Measurements from ENCODE around the gene POGZ.
"Not testable (repeated sequence)": the region's sequence is repeated elsewhere in the genome, so short reads cannot be mapped to it uniquely, and the experiment has no call there.

The POGZ gene

DNA sequence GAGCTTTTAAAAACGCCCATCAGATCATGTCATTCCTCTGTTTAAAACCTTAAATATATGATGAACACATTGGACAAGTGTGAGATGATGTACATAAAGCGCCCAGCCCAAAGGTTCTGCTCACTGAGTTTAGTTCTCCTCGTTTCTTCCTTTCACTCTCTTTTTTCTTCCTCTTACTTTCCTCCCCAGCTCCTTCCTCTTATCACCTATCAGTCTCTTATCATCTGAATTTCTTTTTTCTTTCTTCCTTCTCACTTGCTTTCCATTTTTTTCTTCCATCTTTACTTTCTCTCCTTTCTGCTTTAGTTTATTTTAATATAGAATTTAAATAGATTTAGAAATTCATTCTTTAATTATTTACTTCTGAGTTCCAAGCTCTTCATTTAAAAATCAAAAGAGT, 17.8 kb upstream of the POGZ start:
- DNase-seq: no peak

DNA sequence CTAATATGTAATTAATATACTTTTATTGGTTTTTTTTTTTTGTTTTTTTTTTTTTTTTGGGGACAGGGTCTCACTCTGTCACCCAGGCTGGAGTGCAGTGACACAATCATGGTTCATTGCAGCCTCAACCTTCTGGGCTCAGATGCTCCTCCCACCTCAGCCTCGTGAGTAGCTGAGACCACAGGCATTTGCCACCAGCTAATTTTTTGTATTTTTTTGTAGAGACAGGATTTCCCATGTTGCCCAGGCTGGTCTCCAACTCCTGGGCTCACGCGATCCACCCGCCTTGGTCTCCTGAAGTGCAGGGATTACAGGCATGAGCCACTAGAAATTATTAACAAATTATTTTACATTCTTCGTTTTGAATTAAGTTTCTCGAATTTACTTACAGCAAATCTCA, 16.8 kb upstream of the POGZ start:
- no peak for DNase-seq

DNA sequence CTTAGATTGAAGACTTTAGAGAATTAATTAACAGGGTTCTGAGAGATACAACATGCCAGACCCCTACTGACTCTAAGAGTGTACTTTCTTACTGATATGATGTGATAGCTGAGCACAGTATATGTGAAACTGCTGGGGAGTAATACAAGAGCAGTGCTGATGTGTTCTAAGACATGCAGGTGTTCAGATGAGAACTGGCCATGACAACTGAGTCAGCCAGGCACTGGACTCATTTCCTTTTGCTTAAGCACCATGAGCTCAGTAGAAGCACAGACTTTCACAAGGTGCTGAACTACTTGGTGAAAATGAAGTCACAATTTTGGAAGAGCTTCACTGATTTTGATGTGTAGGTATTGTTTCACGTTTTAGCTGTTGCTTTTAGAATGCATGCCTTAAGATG, 15.9 kb upstream of the POGZ start:
- DNase-seq: no peak

DNA sequence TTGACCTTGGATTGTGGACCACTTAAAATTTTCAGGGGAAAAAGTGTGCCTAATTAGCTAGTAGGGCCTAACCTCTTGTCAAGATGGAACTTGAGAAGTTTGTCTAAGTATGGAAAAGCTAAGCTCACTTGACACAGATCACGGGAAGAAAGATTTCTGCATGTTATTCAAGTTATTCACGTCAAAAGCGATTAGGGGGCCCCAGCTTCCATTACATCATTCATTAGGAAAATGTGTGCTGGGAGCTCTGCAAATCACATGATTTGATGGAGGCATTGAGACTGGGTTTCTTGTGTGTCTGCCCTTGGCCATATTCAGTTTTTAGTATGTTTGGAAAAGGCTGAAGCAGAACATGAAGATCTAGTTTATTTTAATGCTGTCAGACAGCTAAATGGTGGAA, 15.5 kb upstream of the POGZ start:
- no peak for DNase-seq

DNA sequence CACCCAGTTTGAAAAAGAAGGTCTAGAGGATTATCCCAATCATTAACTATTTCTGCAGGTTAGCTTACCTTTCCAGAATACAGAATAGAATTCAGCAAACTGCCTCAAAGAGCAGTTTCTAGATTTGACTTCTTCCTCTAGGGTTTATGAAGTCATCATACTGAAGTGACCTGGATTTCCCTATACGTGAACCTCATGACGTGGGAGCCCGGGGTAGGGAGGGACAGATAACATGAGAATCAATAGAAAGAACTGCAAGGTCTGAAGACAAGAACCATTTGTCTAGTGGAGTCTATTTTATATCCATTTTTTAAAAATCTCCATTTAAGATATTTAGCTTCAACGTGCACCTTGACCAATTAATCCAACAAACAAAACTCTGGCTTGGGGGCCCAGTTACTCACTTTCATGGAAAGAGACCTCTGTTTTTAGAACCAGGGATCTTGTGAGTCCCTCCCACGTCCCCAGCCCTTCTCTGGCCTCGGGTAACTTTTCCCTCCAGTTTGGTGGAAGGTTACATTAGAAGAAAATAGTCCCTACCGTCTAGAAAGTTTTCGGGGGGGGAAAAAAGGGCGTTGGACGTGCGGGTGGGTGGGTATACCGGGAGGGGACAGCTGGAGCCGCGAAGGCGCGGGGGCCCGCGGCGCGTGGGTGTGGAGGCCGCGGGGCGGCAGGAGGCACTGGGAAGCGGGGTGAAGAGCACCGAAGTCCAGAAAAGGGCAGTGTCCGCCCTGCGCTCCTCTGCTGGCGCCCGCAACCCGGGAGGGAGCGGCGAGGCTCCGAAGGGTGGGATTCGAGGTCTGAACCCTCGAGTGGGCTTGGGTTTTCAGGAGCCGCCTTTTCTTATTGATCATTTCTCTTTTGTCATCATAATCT, 13.8 kb upstream of the POGZ start:
- no peak for DNase-seq

DNA sequence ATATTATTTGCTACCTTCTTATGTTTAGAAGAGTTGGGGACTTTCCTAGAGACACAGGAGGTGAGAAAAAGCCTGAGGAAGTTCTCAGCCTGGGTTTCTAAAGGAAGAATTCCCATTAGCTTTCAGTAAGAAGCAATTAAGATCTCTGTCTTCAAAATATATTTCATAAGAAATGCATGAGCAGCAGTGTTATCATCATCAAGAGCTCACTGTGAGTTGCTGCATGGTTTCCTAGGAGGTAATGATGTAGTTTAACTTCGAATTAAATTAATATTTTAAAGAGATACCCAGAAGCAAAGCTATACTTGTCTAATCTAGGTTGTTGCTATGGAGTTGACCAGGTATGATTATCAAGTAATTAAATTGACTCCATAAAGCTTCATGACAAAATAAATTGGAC, 5.7 kb upstream of the POGZ start:
- no peak for DNase-seq

DNA sequence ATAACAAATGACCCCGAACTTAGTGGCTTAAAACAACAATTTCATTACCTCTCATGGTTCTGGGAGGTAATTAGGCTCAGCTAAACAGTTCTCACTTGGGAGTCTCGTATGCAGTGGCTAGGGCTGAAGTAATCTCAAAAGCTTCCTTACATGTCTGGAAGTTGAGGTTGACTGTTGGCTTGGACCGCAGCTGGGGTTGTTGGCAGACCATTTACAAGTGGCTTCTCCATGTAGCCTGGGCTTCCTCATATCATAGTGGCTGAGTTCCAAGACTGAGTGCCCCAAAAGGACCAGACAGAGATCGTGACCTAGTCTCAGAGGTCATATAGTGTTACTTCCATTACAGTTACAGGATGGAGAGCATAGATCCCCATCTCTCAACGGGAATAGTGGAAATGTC, 2.4 kb upstream of the POGZ start:
- no peak for DNase-seq

DNA sequence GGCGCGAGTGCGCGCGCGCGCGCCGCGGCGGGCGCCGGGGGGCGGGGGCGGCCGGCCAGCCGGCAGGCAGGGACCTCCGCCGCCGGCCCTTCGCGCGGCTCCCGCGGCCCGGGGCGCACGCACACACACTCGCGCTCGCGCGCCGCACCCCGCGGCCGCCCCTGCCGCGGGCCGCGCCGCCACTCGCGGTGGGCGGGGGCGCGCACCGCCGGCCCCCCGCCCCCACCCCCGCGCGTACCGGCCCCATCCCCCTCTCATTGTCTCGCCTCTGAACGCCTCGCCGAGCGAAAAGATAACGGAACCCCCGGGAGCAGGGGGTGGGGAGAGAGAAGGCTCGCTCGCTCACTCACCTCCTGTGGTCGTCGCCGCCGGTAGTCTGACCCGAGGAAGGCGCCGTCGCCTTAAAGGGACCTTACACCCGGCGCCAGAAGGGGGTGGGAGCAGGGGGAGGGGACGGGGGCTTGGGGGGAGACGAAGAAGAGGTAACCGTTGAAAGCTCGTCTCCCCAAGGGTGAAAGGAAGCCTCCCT, 428 bp downstream of the POGZ start:
- DNase-seq: peak; percentile 88

DNA sequence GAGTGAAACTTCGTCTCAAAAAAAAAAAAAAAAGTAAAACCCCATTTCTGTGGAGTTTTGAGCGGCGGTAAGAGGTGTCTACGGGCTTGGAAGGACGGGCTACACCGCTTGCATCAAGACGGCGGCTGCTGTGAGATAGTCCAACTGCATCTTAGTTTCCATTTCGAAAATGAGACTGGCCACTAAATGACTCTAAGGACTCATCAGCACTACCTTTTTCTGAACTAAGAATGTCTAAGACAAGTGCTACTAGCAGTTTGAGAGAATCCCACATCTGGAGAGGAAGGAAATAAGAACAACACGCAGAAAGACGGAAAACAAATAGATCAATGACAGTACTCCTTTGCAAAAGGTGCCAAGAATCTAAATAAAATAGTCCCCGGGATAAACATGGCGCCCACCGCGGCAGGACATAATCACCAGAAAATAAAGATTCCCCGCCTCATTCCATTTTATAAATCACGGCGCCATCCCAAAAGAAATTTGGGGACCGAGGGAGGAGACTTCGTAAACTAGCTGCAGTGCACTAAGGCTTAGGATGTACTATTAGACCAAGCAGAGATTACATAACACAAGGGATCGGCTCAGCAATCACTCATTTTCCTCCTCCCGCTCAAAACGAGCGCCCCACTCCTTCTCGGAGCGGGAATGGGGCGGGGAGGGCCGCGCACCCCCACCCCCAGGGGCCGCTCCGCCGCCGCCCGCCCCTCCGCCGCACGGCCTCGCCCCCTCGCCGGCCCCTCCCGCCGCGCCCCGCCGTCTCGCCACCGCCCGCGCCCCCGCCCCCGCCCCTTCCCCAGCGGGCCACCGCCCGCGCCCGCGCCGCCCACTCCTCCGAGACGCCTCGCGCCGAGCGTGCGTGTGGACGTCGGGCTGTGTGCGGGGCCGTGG, 1.1 kb downstream of the POGZ start:
- DNase-seq: peak; percentile 91

DNA sequence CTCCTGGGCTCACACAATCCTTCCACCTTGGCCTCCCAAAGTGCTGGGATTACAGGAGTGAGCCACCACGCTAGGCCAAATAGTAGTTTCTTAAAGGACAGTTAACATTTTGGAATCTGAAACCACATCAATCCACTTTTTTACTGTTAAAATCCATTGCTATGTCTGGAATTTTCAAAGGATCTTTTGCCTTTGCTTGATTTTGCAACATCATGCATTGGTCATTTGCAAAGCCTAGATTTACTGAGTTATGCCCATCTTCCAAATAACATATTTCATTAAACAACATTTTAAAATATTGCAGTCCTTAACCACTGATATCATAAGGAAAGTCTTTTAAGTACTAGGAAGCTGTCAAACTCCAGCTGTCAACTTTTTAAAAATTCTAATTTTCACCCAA, 3.3 kb downstream of the POGZ start:
- DNase-seq: no peak

DNA sequence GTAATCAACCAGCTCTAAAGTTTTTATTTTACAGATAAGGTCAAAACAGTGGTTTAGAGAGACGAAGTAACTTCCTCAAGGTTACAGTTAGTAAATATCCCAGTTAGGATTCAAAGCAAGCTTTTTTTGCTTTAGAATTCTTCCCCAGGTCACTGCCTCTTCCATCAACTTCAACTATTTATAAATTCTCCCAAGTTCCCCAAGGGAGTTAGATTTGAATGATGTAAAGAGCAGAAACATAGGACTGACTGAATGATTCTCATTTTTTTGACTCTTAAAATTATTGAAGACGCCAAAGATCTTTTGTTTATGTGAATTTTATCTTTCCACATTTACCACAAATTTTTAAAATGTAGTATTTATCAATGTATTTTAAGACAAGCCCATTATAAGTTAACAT, 4.1 kb downstream of the POGZ start:
- DNase-seq: no peak

DNA sequence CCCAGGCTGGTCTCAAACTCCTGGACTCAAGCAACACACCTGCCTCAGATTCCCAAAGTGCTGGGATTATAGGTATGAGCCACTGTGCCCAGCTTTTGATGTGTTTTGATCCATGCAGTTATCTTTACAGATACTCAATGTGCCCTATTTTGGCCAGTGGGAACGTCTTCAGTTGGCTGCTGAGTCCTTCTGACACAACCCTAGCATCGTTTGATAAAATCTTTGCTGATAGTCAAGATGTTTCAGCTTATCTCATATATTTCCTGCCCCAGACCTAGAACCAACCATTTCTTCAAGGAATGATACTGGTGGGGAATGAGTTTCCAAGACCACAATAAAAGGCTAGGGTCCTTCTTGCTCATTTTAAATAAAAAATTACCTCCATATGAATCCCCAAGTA, 11.6 kb downstream of the POGZ start:
- no peak for DNase-seq

DNA sequence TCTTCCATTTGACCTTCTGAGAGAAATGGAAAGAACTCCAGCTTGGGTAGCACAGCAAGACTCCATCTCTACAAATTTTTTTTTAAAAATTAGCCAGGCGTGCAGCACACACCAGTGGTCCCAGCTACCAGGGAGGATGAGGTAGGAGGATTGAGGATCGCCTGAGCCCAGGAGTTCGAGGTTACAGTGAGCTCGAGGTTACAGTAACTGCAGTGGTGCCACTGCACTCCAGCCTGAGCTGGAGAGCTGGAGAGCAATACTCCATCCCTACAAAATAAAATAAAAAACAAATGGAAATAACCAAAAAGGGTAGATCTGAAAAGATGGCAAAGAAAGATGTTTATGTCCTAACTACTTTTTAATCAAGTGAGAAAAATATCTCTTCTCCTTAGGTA, 14.5 kb downstream of the POGZ start:
- peak; percentile 42 for DNase-seq

DNA sequence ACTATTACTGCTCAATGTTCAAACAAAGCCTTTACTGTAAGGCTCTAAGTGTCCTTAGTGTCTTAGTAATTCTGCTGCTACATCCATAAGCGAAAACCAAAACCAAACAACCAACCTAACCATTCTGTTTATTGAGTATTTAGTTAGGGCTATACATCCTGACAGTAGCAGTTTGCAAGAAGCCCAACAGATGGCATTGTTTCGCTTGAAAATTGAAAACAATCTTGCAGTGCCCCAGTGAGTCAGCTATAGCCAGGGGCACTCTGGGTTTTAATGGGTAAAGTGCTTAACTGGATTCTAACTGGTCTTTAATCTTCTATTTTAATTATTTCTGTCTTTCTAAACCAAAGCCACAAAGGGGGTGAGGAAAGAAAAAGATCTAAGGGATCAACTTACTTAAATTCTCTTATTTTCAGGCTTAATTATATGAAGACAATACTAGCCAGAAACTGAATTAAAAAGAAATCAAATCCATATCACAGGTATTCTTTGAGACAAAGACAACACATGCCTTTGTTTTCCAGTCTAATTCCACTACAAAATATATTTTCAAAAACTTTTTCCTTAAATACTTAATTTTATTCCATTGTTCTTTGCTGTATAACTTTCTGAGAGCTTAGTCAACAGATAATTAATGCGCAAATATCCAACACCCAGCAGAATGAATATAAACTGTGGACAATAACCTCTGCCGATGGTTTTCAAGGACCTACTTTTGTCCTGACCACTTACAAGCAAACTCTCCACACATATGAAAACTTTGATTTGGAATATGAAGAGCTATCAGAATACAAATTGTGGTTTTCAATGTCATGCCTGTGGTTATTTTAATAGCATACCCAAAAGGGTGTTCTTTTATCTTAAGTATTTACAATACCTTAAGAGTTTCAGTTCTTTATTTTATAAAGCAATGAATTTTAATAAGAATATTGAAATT, 15.2 kb downstream of the POGZ start:
- DNase-seq: peak; percentile 91

DNA sequence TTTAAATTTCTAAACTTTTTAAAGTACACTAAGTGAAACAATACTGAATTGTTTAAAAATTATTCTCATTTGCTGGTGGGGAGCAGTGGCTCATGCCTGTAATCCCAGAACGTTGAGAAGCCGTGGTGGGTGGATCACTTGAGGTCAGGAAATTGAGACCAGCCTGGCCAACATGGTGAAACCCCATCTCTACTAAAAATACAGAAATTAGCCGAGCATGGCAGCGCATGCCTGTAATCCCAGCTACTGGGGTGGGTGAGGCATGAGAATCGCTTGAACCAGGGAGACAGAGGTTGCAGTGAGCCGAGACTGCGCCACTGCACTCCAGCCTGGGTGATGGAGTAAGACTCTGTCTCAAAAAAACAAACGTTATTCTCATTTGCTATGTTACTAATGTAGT, 21.9 kb downstream of the POGZ start:
- not testable (repeated sequence) for DNase-seq

DNA sequence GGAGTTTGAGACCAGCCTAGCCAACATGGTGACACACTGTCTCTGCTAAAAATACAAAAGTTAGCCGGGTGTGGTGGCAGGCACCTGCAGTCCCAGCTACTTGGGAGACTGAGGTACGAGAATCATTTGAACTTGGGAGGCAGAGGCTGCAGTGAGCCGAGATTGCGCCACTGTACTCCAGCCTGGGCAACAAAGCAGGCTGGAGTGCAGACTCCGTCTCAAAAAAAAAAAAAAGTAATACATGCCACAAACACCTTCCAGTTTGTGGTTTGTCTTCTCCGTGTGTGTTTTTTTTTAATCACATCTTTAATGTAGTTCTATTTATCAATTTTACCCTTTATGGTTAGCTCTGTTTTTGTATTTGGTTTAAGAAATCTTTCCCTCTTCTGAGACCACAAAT, 22.3 kb downstream of the POGZ start:
- no peak for DNase-seq

DNA sequence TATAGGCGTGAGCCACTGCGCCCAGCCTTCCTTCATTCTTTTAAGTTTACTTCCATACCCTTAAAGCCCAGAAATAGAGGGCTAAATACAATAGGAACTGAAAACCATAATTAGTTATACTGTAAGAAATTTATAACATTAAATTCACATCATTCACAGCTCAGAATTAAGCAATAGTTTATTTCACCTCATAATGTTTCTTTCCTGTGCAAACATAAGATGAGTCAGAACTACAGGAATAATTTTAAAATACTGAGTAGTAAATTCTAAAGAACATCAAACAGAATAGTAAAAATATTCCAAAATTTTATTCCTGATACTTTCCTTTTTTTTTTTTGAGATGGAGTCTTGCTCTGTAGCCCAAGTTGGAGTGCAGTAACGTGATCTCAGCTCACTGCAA, 24.1 kb downstream of the POGZ start:
- no peak for DNase-seq

DNA sequence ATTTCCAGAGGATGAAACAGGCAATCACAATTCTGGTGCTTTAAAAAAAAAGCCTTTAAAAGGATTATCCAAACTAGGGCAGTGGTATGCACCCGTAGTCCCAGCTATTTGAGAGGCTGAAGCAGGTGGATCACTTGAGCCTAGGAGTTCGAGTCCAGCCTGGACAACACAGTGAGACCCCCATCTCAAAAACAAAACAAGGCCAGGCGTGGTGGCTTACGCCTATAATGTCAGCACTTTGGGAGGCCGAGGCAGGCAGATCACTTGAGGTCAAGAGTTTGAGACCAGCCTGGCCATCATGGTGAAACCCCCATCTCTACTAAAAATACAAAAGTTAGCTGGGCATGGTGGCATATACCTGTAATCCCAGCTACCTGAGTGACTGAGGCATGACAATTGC, 25.5 kb downstream of the POGZ start:
- DNase-seq: peak; percentile 31

DNA sequence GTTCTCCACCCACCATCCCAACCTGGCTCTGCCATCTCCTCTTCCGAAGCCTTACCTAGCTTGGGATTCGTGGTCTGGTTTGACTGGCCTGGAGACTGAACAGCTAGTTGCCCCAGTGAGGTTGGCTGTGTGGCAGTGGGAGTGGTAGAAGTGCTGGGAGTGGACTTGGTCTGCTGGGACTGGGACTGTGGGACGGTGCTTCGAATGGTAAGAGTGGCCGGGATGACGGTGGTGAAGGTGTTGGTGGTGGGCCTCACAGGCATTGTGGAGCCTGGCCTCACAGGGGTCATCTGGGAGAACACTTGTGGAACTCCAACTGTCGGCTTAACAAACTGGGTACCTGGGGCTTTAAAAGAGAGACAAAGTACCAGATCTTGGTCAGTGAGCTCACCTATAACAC, 31.2 kb downstream of the POGZ start:
- DNase-seq: no peak

DNA sequence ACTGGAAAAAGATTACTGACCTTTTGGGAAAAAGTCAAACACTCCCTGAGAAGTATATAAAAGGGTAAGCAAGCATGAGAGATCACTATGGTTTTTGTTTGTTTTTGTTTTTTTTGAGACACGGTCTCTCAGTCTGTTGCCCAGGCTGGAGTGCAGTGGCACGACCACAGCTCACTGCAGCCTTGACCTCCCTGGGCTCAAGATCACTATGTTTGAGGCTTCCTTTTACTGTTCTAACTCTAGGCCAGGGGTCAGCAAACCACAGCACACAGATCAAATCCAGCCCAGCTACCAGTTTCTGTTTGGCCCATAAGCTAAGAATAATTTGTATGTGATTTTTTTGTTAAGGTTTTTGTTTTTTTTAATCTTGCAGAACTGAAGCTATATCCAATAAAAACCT, 34.2 kb downstream of the POGZ start:
- DNase-seq: no peak

DNA sequence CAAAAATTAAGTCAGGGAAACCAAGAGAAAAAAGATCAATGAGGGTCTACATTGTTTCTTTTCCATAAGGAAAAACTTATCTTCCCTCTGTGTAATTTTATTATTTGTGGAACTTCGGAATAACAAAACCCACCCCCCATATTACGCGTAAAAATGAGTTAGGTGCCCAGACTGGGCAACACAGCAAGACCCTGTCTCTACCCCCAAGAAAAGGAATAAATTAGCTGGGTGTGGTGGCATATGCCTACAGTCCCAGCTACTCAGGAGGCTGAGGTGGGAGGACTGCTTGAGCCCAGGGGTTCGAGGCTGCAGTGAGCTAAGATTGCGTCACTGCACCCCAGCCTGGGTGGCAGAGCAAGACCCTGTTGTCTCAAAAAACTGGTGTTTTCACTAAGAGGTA, 39.5 kb downstream of the POGZ start:
- no peak for DNase-seq

DNA sequence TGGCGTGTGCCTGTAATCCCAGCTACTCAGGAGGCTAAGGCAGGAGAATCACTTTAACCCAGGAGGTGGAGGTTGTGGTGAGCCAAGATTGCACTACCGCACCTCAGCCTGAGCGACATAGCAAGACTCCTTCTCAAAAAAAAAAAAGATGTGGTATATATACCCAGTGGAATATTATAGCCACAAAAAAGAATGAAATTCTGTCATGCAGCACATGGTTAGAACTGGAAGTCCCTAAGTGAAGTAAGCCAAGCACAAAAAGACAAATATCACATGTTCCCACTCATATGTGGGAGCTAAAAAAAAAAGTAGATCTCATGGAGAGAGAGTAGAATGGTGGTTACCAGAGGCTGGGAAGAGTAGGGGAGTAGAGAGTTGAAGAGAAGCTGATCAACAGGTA, 41.2 kb downstream of the POGZ start:
- no peak for DNase-seq

DNA sequence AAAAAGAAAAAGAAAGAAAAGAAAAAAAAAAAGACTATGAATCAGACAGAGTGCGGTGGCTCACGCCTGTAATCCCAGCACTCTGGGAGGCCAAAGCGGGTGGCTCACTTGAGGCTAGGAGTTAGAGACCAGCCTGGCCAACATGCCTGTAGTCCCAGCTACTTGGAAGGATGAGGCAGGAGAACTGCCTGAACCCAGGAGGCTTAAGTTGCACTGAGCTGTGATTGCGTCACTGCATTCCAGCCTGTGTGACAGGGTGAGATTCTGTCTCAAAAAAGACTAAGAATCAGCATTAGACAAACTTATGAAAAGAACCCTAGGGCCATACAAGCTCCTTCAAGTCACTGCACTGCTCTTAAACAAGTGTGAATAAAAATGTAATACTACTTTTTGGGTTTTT, 43.1 kb downstream of the POGZ start:
- DNase-seq: no peak
